NCI-H2227 (cell line): ENCODE data around the gene RALGAPA1.
A peak's percentile ranks its signal among the peaks of the same experiment; 100 is the strongest.

Source experiments
- DNase-seq: peaks from one replicate; lab custom pipeline; 2025; ENCODE audit not compliant: unreplicated experiment; lab: John Stamatoyannopoulos, UW

Gene RALGAPA1

GRCh38 chr14:35553808-35554207, 255.3 kb downstream of the RALGAPA1 start:
- no peak for DNase-seq

DNA sequence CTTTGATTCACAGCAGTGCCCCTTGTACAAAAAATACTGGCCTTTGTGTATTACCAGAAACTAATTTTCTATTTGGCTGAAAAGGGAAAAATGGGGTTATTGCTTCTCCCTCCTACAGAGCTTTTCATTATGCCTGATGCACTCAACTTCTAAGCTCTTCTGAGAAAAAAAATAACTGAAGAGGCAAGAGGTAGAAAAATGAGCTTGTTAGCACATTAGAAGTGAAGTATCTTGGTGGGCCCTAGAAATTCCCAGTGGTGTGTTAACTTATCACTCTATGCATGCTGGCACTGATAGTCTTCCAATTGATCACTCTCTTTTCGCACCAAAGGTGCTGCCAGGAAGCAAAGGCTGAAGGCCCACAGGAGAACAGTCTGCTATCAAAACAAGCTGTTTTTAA, 258.0 kb downstream of the RALGAPA1 start:
- peak; percentile 16 for DNase-seq

DNA sequence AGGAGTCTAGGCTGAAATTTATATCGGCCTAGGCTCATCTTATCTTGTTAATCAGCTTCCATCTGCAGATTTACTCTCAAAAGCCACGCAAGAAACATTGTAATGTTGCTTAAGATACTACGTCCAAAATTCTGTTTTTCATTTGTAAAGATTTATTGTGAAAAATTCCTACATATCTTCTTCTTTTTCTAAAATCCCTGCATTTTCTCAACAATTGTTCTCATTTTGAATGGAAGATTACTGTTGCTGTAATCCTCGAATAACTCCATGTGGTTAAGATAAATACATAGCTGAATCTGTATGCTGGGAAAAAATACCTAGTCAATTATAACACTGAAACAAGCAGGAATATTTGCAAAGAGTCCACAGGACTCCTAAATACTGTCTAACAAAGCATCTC, 259.5 kb downstream of the RALGAPA1 start:
- DNase-seq = no peak

GRCh38 chr14:35543006-35543405, 266.1 kb downstream of the RALGAPA1 start:
- no peak for DNase-seq

DNA sequence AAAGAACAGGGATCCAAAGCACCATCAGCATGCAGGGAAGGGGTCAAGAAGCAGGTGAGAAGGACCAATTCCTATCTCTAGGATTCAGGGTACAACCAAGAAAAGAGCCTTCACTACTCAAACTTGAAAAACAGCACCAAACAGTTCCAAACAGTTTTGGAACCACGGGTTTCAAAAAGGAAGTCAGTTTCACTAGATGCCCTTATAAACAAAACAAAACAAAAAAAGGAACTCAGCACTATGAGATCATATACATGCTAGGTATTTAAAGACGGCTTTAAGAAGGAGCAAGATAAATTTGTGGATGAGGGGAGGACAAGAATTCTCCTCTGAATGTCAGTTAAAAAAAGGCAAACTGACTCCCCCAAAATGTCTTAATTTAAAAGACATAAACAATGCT, 269.1 kb downstream of the RALGAPA1 start:
- no peak for DNase-seq

DNA sequence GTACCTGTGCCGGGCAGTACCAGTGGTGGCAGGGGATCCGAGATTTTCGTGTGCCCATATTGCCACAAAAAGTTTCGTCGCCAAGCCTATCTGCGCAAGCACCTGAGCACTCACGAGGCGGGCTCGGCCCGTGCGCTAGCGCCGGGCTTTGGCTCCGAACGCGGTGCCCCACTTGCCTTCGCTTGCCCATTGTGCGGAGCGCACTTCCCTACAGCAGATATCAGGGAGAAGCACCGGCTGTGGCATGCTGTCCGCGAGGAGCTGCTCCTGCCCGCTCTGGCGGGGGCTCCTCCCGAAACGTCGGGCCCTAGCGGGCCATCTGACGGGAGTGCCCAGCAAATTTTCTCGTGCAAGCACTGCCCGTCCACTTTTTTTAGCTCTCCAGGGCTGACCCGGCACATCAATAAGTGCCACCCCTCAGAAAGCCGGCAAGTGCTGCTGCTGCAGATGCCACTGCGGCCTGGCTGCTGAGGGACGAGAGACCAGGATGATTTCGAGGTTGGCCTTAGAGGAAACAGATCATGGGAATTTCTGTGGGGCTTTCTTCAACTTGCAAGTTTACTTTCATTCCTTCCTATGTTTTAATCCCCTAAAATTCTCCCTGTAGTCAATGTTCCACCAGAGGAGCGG, 273.5 kb downstream of the RALGAPA1 start:
- DNase-seq = peak; percentile 41

- peak; percentile 47 for DNase-seq
Observed at GRCh38 chr14:35534873-35535482, 274.1 kb downstream of the RALGAPA1 start.

GRCh38 chr14:35534208-35534872, 274.8 kb downstream of the RALGAPA1 start:
- DNase-seq = peak; percentile 66

- peak; percentile 95 for DNase-seq
Observed at GRCh38 chr14:35533357-35534207, 275.5 kb downstream of the RALGAPA1 start, which contains the start of gene INSM2. Gene INSM2 (plus strand): TSS chr14:35534164. CDS start chr14:35534253, 89 bp downstream.

- DNase-seq = no peak
Observed at GRCh38 chr14:35532783-35533356, 276.2 kb downstream of the RALGAPA1 start.

DNA sequence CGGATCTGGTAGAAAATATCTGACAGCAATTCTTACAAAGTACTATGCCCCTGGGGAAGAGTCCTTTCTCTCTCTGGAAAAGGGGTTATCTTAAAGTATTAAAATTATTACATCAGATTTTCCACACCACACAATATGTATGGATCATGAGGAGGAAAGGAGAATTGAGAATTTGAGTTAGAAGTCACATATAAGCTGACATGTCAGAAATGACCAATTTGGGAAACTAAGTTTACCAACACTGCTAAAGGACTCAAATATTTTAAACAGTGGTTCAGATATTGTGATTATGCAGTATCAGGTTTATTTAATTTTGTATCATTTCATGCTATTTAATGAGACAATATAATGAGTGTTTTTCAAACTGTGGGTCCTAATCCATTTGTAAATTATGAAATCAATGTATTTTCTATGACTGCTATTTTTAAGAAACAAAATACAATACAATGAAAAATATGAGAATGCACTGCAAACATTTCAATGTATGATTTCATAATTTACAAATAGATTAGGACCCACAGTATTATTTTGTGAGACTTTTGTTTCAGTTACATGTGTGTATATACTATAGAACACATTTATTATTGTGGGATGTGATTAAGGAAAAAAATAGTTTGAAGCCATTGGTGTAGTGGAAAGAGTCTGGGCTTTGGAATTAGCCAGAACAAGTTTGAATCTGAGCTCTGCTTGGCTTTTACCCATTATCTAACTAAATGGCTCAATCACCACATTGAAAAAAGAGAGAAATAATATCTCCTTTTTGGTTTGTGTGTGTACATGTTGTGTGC, 276.9 kb downstream of the RALGAPA1 start:
- DNase-seq = no peak

GRCh38 chr14:35526962-35527361, 282.1 kb downstream of the RALGAPA1 start:
- DNase-seq = no peak

DNA sequence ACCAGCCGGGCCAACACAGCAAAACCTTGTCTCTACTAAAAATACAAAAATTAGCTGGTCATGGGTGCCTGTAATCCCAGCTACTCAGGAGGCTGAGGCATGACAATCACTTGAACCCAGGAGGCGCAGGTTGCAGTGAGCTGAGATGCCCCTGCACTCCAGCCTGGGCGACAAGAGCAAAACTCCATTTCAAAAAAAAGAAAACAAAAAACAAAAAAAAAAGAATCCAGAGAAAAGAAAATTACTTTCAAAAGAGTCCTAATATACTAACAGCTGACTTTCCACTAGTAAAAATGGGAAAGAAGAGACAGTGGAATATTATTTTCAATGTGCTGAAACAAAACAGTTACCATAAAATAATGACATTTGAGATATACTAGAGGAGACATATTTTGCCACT, 283.4 kb downstream of the RALGAPA1 start:
- DNase-seq = no peak

GRCh38 chr14:35519986-35520385, 289.1 kb downstream of the RALGAPA1 start:
- no peak for DNase-seq

DNA sequence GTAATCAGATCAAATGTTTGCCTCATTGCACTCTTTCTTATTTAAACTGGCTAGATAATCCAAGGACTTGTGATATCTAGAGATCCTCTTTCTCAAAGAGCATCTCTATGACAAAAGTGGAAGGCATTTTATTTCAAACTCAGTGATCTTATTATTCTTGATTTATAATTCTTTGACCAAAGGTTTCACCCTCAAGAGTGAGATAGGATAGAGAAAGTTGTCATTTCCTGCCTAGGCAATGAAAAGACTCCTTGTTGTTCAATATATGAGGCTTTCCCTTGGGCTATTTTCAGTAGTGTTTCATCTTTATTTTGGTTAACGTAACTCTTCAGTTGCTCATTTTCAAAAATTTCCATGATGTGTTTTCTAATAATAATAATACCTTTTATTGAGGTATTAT, 293.2 kb downstream of the RALGAPA1 start:
- no peak for DNase-seq

DNA sequence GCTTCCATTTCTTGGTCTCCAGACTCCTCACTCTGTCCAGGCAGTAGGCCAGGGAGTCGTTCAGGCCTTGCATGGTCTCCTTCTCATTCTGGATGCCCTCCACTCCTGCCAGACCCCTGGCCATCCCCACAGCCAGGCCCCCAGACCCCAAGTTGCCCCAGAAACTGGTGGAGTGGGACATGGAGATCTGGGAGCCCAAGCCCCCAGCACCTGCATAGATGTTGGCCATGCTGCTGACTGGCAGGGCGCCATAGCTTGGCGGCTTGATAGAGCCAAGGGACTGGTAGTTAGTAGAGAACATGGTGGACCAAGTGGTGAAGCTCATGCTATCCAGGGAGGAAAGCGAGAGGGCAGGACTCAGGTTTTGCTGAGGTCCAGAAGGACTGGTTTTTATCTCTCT, 296.3 kb downstream of the RALGAPA1 start:
- no peak for DNase-seq

DNA sequence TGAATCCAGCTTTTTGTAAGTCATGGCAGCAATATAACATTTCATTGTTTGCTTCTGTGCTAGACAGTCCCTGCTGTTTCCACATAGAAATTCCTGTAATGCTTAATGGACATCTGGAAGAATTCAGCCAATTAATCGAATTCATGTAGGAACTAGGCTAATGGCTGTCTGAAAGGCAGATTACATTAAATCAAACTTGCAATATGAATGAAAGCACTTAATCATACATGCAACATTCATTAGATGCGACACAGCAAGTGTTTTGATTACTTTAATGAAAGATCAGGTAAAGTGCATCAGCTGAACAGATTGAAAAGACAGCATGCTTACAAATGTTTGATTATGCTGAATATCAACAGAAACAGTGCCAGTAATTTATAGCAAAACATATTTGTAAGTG, 299.2 kb downstream of the RALGAPA1 start:
- DNase-seq = no peak

DNA sequence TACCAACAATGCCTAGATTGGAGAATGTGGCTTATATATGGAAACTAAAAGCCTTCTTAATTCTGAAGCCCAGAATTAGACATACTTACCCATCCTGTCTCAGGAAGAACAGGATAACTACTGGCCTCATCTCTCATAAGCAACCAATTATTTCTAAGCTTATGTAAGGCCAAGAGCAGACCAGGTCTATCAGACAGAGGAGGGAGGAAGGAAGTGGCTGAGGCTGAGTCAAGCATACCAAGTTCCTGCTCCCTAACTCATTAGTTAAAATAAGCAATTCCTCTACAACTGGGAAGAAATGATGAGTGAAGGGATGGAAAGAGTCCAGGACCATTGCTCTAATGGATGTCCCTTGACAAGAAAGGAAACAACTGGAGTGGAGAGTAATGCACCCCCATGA, 302.2 kb downstream of the RALGAPA1 start:
- DNase-seq = no peak

GRCh38 chr14:35506461-35506860, 302.6 kb downstream of the RALGAPA1 start:
- DNase-seq = no peak

DNA sequence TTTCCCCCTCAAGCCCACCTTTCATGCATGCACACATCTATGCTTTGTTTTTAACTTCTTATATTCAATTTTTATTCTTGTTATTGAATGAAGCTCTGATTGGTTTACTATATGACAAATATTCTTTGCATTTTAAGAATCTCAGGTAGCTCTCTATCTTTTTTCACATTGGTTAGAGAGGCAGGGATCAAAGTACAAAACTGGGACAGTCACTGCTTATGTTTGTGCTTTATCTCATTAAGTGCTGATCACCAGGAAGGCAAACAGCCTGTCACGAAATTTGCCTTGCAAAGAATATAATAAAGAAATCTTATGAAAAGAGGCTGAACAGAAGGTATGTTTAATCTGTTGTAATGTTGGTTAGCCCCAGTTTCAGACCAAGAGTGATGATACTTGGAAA, 304.8 kb downstream of the RALGAPA1 start:
- no peak for DNase-seq
